A549 (cell line): ENCODE data around the gene SMTN. TPM values are rescaled to one million over a fixed set of nuclear protein-coding genes. Genes with fewer than 3 reads are reported as not detected.

Experiments
- ATAC-seq, 2 experiments: fragments of 200-7000 bp in 1 of 2; fragments of >200 bp in 1 of 2; cut with Nextera tagmentation in 1 of 2; cut with Tn5 transposase in 1 of 2; 3 replicates each; pipeline versions ENCODE4 v1.8.0 to v1.9.1; 2018 to 2020; ENCODE audit warnings: mild to moderate bottlenecking in 1 of 2, moderate library complexity in 1 of 2
- CTCF ChIA-PET: fragments of 300-600 bp; sonication (Branson Sonifier 250); formaldehyde crosslinking; extraction: SDS; loops from one replicate; lab custom pipeline; 2021; ENCODE audit warnings: antibody characterized with exemption, inconsistent platforms; lab: Yijun Ruan, JAX
- POLR2A ChIA-PET: fragments of 350-600 bp; formaldehyde crosslinking; extraction: SDS; loops from one replicate; lab custom pipeline; 2021; ENCODE audit warnings: antibody characterized with exemption, inconsistent platforms; lab: Yijun Ruan, JAX
- DNase-seq, 2 experiments: peaks; one replicate each; pipeline versions ENCODE4 v3.0.0 to v3.0.0-alpha.2; 2011 to 2016; ENCODE audit warnings: low read depth in 1 of 2, low spot score in 1 of 2
- FAIRE-seq: peaks from 2 replicates; lab custom pipeline; 2011; peaks lifted over from hg19 to GRCh38; lab: Jason Lieb, UNC
- H3K27ac ChIP-seq, 2 experiments: fragments of >200 bp; sonication (Bioruptor Twin); formaldehyde crosslinking; 3 replicates each; pipeline ENCODE4 v1.5.1; 2016 to 2017
- H3K4me1 ChIP-seq: fragments of >200 bp; sonication (Bioruptor Twin); formaldehyde crosslinking; 3 replicates; pipeline ENCODE4 v1.6.1; 2016
- H3K4me2 ChIP-seq: fragments of >200 bp; sonication (Bioruptor Twin); formaldehyde crosslinking; 3 replicates; pipeline ENCODE4 v1.6.1; 2016
- H3K4me3 ChIP-seq: fragments of >200 bp; sonication (Bioruptor Twin); formaldehyde crosslinking; 3 replicates; pipeline ENCODE4 v1.5.1; 2016
- H3K9me3 ChIP-seq: fragments of >200 bp; sonication (Bioruptor Twin); formaldehyde crosslinking; 3 replicates; pipeline ENCODE4 v1.6.1; 2016
- BCL3 ChIP-seq: fragments of >200 bp; sonication (Bioruptor Twin); formaldehyde crosslinking; IDR thresholded peaks from 3 replicates; pipeline ENCODE4 v1.6.1; 2016
- EHF ChIP-seq: fragments of 250-450 bp; sonication (Bioruptor Pico); IDR thresholded peaks from 2 replicates; pipeline ENCODE4 v1.5.0; 2020; ENCODE audit warnings: mild to moderate bottlenecking
- ELK1 ChIP-seq: fragments of 150-350 bp; IDR thresholded peaks from 2 replicates; pipeline ENCODE4 v1.6.1; 2014; ENCODE audit warnings: low read depth, mild to moderate bottlenecking, low read length
- FOSL2 ChIP-seq, 2 experiments: fragments of 450-650 bp in 1 of 2; fragments of >200 bp in 1 of 2; sonication (Bioruptor Twin) in 1 of 2; formaldehyde crosslinking; IDR thresholded peaks; 2 replicates each; pipeline versions ENCODE4 v1.5.0 to v1.6.1; 2016 to 2020; ENCODE audit warnings: mild to moderate bottlenecking in 1 of 2, moderate library complexity in 1 of 2
- FOXS1 ChIP-seq: fragments of 250-450 bp; sonication (Bioruptor Pico); IDR thresholded peaks from 2 replicates; pipeline ENCODE4 v1.5.0; 2020; ENCODE audit warnings: mild to moderate bottlenecking, moderate library complexity
- GATA3 ChIP-seq: IDR thresholded peaks from 2 replicates; pipeline ENCODE4 v1.6.1; 2012; ENCODE audit warnings: borderline replicate concordance
- HOXA7 ChIP-seq: fragments of 250-450 bp; sonication (Bioruptor Pico); IDR thresholded peaks from 2 replicates; pipeline ENCODE4 v1.5.0; 2020; ENCODE audit warnings: mild to moderate bottlenecking, moderate library complexity
- JUNB ChIP-seq: fragments of >200 bp; sonication (Bioruptor Twin); formaldehyde crosslinking; IDR thresholded peaks from 2 replicates; pipeline ENCODE4 v1.6.1; 2016
- MAX ChIP-seq: IDR thresholded peaks from 2 replicates; pipeline ENCODE4 v1.6.1; 2012
- NFE2L2 ChIP-seq: fragments of 150-350 bp; conservative IDR thresholded peaks from 2 replicates; pipeline ENCODE4 v1.6.1; 2014; ENCODE audit warnings: low read length
- PBX3 ChIP-seq: IDR thresholded peaks from 2 replicates; pipeline ENCODE4 v1.6.1; 2012
- PHF8 ChIP-seq: fragments of 200-600 bp; sonication (generic); IDR thresholded peaks from 2 replicates; pipeline ENCODE4 v1.6.1; 2016; ENCODE audit warnings: low read depth, mild to moderate bottlenecking, antibody characterized with exemption, moderate library complexity, borderline replicate concordance
- RARB ChIP-seq: fragments of 250-450 bp; sonication (Bioruptor Pico); IDR thresholded peaks from 2 replicates; pipeline ENCODE4 v1.8.0; 2021; ENCODE audit warnings: mild to moderate bottlenecking, moderate library complexity
- SREBF2 ChIP-seq: fragments of 450-650 bp; IDR thresholded peaks from 2 replicates; pipeline ENCODE4 v1.6.1; 2014; ENCODE audit warnings: mild to moderate bottlenecking, moderate library complexity
- TFCP2L1 ChIP-seq: fragments of 250-450 bp; sonication (Bioruptor Pico); IDR thresholded peaks from 2 replicates; pipeline ENCODE4 v1.5.0; 2021; ENCODE audit warnings: mild to moderate bottlenecking
- TP53 ChIP-seq: fragments of 250-450 bp; sonication (Bioruptor Pico); IDR thresholded peaks from 2 replicates; pipeline ENCODE4 v1.5.0; 2021; ENCODE audit warnings: mild to moderate bottlenecking, moderate library complexity
- ZFP36 ChIP-seq: fragments of 450-650 bp; IDR thresholded peaks from 2 replicates; pipeline ENCODE4 v1.6.1; 2014; ENCODE audit warnings: borderline replicate concordance; ENCODE audit not compliant: partially characterized antibody
- WGBS: methylation state at CpG from one replicate; pipeline ENCODE4 v1.1.6; 2017; ENCODE audit errors: missing lambda C conversion rate; 5-methylcytosine and 5-hydroxymethylcytosine counted together
- polyA plus RNA-seq, 4 experiments: library from polyadenylated mRNA; depleted of rRNA in 3 of 4; stranded (reverse); fragments of >200 nt; fragmentation: RNase III in 1 of 4; extraction: RNeasy Plus Mini Kit Qiagen cat#74134 plus additional on column Dnase treatment in 1 of 4; gene quantifications; 2 replicates in 3 of 4; 3 replicates in 1 of 4; pipeline ENCODE4 v1.2.3, GENCODE V29; 2011 to 2017

Gene SMTN
- polyA plus RNA-seq, 2 of the 4 experiments (the other 2 are of a cell fraction) = 12.7 to 33.1 TPM

GRCh38 chr22:31045900-31046538 lies 35.1 kb upstream of the SMTN start:
- ChIA-PET POLR2A (interaction anchor here (1.2 kb wide), 1 partner anchor 9 kb away, joined by 5 read pairs; no protein-coding TSS in a partner anchor), CTCF (interaction anchor here (1.0 to 1.5 kb wide), 2 partner anchors 10 to 103 kb away, joined by 4 to 6 read pairs; no protein-coding TSS in a partner anchor)
- no peak overlapping the region for H3K4me3 ChIP-seq
- H3K27ac ChIP-seq = peak overlapping the region in 1 of 2 experiments; percentile 53; a peak in 2 of 6 replicates
- H3K9me3 ChIP-seq = no peaks in the 10 kb centered on the region
- TF ChIP-seq ELK1 = no peak
- TF ChIP-seq HOXA7 = no peak
- TF ChIP-seq PHF8 = no peak
- no peak for TF ChIP-seq GATA3
- no peak for TF ChIP-seq TFCP2L1 (CRISPR knock-in tag)
- WGBS = 84% methylated on average over 4 of the region's 4 CpGs
- ATAC-seq (no peak), DNase-seq (no peak), FAIRE-seq (no peak)
- peaks cover 8% of the 10 kb centered on the region; the same call in 1 of the 3 replicates for H3K4me1 ChIP-seq
- 0 out of 3 replicates have a peak overlapping the region, but pooled peaks have one; percentile 17 for H3K4me2 ChIP-seq

- H3K9me3 ChIP-seq = no peaks in the 10 kb centered on the region
- no peak for TF ChIP-seq FOSL2 (IDR thresholded peaks at IDR 0.05)
- no peak for TF ChIP-seq FOSL2 (CRISPR knock-in tag; IDR thresholded peaks at IDR 0.05)
- no peak for TF ChIP-seq BCL3
- no peak for TF ChIP-seq GATA3
- no peak for TF ChIP-seq NFE2L2
- TF ChIP-seq ZFP36 = no peak
- TF ChIP-seq FOXS1 (CRISPR knock-in tag) = no peak
- TF ChIP-seq SREBF2 = no peak
- no peak for TF ChIP-seq RARB (CRISPR knock-in tag)
- TF ChIP-seq PBX3 = no peak
- no peak for TF ChIP-seq MAX
- no peak for TF ChIP-seq JUNB
- no peak for TF ChIP-seq ELK1
- no peak for TF ChIP-seq TP53 (CRISPR knock-in tag)
- TF ChIP-seq EHF (CRISPR knock-in tag) = no peak
- TF ChIP-seq, all 56 proteins: peak for 0
- Histone ChIP-seq H3K4me2 (0 out of 3 replicates have a peak overlapping the region, but pooled peaks have one; percentile 17), H3K27ac (peak overlapping the region in 1 of 2 experiments; percentile 53; a peak in 3 of 6 replicates), H3K4me3 (no peak overlapping the region), H3K4me1 (peaks cover 8% of the 10 kb centered on the region; the same call in 1 of the 3 replicates)
- ChIA-PET CTCF (interaction anchor here (1.0 to 1.5 kb wide), 3 partner anchors 9 to 103 kb away, joined by 3 to 6 read pairs (median 4); no protein-coding TSS in a partner anchor), POLR2A (interaction anchor here (1.2 kb wide), 1 partner anchor 9 kb away, joined by 5 read pairs; no protein-coding TSS in a partner anchor)
- FAIRE-seq (no peak), DNase-seq (no peak), ATAC-seq (no peak)
- 89% methylated on average over 8 of the region's 11 CpGs for WGBS
Measured at GRCh38 chr22:31046539-31047226, 34.4 kb upstream of the SMTN start.
